ENCODE measurements around the gene LZTR1. TPM values are rescaled to one million over a fixed set of nuclear protein-coding genes. Genes with fewer than 3 reads are reported as not detected.

LZTR1 gene
- total and polyA plus RNA-seq, 8 donors, result 43.0 to 71.9 (median 58.3) TPM

- Histone ChIP-seq H3K36me3 (peaks cover 0 to 51% of the 10 kb centered on the region in 2 donors), H3K9me3 (no peaks in the 10 kb centered on the region), H3K4me1 (peaks cover 0 to 22% of the 10 kb centered on the region in 2 donors), H3K27ac (no peak overlapping the region), H3K27me3 (peaks cover 0 to 12% of the 10 kb centered on the region in 2 donors), H3K4me3 (no peak overlapping the region)
- no peak for DNase-seq
- no peak for TF ChIP-seq CTCF (IDR thresholded peaks at IDR 0.05)
- no peak for ATAC-seq
- intact Hi-C loops (cut with DNase I), result no loop called here
These were observed 29.4 kb upstream of the LZTR1 start for GRCh38 chr22:20952544-20953341.

GRCh38 chr22:20953342-20953608, 28.8 kb upstream of the LZTR1 start:
- Histone ChIP-seq H3K27me3 (peaks cover 0 to 12% of the 10 kb centered on the region in 2 donors), H3K9me3 (no peaks in the 10 kb centered on the region), H3K4me1 (peaks cover 0 to 28% of the 10 kb centered on the region in 2 donors), H3K36me3 (peaks cover 0 to 51% of the 10 kb centered on the region in 2 donors), H3K4me3 (no peak overlapping the region), H3K27ac (no peak overlapping the region)
- DNase-seq (no peak), ATAC-seq (no peak)
- intact Hi-C loops (cut with DNase I), result no loop called here
- TF ChIP-seq CTCF (IDR thresholded peaks at IDR 0.05), result no peak

GRCh38 chr22:20953668-20954500, 28.2 kb upstream of the LZTR1 start:
- H3K36me3 ChIP-seq, result peaks cover 0 to 51% of the 10 kb centered on the region in 2 donors
- peaks cover 0 to 12% of the 10 kb centered on the region in 2 donors for H3K27me3 ChIP-seq
- H3K9me3 ChIP-seq, result no peaks in the 10 kb centered on the region
- DNase-seq (no peak), ATAC-seq (no peak)
- intact Hi-C loops (cut with DNase I), result no loop called here
- no peak overlapping the region for H3K4me3 ChIP-seq
- H3K27ac ChIP-seq, result no peak overlapping the region
- H3K4me1 ChIP-seq, result peaks cover 0 to 30% of the 10 kb centered on the region in 2 donors
- TF ChIP-seq CTCF (IDR thresholded peaks at IDR 0.05), result no peak

GRCh38 chr22:20955548-20955947, 26.5 kb upstream of the LZTR1 start:
- H3K4me1 ChIP-seq, result peaks cover 0 to 30% of the 10 kb centered on the region in 2 donors
- H3K4me3 ChIP-seq, result no peak overlapping the region
- TF ChIP-seq CTCF (IDR thresholded peaks at IDR 0.05), result no peak
- DNase-seq, result no peak
- H3K27me3 ChIP-seq, result peaks cover 0 to 12% of the 10 kb centered on the region in 2 donors
- no peak for ATAC-seq
- H3K9me3 ChIP-seq, result no peaks in the 10 kb centered on the region
- H3K27ac ChIP-seq, result no peak overlapping the region
- intact Hi-C loops (cut with DNase I), result no loop called here
- H3K36me3 ChIP-seq, result peaks cover 0 to 34% of the 10 kb centered on the region in 2 donors

Measured in left lung (tissue), 10 donors.